GM12801 (cell line): ENCODE results near the gene ZNF547.

Experiments used
- CTCF ChIP-seq: IDR thresholded peaks from one replicate; pipeline ENCODE4 v1.5.1; 2011; ENCODE audit warnings: control low read depth; ENCODE audit not compliant: insufficient read length; ENCODE audit errors: extremely low read depth

The ZNF547 gene

GRCh38 chr19:57376151-57376550, 12.8 kb downstream of the ZNF547 start:
- TF ChIP-seq CTCF, result no peak

- TF ChIP-seq CTCF, result no peak
Observed at GRCh38 chr19:57377498-57378146, 14.3 kb downstream of the ZNF547 start.

DNA sequence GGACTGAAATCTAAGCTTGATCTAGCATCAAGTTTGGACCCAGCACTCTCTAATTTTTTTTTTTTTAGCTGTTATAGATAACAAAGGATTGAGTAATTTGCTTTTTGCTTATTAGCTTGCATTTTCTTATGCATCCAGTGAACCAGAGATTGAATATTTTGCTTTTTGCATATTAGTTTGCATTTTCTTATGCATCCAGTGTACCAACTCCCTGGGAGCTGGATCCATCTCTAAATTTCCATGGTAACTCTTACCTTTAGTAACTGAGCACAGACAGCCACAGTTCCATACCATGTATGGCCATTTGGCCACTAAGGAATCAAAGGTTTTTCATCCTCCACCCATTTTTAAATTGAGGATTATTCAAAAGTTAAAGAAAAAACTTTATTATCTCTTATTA, 17.6 kb downstream of the ZNF547 start:
- TF ChIP-seq CTCF, result no peak

GRCh38 chr19:57382806-57383488, 19.6 kb downstream of the ZNF547 start:
- no peak for TF ChIP-seq CTCF

- no peak for TF ChIP-seq CTCF
Observed at GRCh38 chr19:57389194-57389729, 25.9 kb downstream of the ZNF547 start.

DNA sequence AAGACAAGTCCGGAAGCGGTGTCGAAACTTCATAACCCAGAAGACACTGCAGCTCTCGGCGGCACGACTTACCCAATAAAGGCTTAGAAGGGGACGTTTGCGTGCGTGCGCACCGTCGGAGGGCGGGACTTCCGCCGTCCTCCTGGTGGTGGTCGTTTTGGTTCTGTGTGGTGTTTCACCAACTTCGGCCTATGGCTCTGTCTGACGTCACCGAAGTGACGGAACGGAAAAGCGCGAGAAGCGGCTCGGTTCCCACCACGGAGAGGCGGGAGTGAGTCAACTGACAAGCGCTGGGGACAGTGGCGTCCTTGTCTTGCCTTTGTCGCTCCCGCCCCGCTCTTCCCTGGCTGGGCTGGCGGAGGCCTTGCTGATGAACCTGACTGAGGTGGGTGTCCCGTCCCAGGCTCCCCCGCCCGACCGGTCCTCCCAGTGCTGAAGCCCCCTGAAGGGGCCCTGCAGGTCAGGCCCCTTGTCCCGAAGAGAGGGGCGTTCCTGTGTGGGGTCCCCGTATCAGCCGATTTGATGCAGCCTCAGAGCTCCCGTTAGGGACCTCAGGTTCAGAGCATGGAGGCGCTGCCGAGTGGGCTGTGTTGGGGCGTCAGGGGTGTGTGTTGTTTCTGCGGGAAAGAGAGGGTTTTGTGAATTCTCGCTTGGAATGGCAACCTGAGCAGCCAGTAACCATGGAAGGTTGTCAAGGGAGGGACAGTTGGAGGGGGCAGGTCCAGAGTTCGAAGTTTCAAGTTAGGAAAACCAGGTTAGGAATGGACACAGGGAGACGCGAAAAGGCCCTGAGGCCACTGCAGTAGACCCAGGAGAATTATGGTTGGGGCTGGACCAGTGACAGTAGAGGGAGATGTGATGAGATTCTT, 26.6 kb downstream of the ZNF547 start, which contains the start of gene ZNF548:
TSS of gene ZNF548 (plus strand) at position 125 of the 869 bp plus-strand sequence. CDS start at position 371, 246 bp downstream.
- no peak for TF ChIP-seq CTCF

GRCh38 chr19:57395710-57396109, 32.4 kb downstream of the ZNF547 start:
- no peak for TF ChIP-seq CTCF
